ENCODE measurements around the gene DNAJC3. TPM values are rescaled to one million over a fixed set of nuclear protein-coding genes. Genes with fewer than 3 reads are reported as not detected.
A peak's percentile ranks its signal among the peaks of the same experiment; 100 is the strongest.
"Not testable (repeated sequence)": the region's sequence is repeated elsewhere in the genome, so short reads cannot be mapped to it uniquely, and the experiment has no call there.

DNAJC3 gene
- total and polyA plus RNA-seq, 8 donors = 11.6 to 70.3 (median 41.2) TPM

DNA sequence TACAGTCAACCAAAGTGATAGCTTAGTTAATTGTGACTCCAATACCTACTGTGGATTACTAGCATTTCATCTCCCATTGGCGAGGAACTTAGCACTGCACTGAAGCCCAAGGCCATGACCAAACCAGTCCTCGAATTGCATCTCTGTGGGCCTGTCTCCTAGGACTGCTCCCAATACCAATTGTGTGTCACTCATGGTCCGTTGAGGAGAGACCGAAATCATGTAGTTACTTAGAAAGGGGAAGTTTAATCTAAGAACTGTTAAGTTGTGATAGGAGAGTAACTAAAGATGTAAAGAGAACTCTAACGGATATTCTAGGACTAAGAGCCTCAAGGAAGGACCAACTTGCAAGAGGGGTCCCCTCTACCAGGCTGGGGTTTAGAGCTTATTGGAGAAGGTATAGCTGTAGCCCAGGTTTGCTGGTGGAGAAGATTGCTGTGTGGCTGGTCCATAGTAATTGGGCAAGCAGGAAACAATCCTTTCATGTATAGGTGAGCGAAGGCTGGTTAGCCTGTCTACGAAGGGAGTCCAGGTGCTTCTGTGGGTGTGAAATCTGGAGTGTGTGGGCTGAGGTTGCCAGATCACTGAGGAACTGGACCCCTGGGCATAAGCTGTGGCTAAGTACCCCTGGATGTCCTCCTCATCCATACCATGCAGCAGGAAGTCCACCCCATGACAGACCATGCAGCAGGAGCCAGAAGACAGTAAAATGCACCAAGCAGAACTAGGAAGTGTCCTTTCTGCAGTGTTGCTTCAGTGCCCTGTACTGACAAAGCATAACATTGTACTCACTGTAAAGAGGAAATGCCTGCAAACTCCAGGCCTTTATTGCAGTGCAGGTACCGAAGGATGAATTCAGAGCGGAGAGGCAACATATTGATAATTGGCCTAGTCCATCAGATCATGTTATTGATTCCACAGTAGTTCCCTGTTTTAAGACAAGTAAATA, 30.8 kb downstream of the DNAJC3 start:
- no peak for DNase-seq
- Histone ChIP-seq H3K4me1 (peaks cover 6 to 17% (median 8%) of the 10 kb centered on the region in 3 donors), H3K27me3 (no peaks in the 10 kb centered on the region), H3K9me3 (no peaks in the 10 kb centered on the region), H3K27ac (no peak overlapping the region), H3K4me3 (no peak overlapping the region), H3K36me3 (peaks cover 0 to 3% (median 0%) of the 10 kb centered on the region in 3 donors)
- intact Hi-C loops (cut with DNase I) = no loop called here
- ATAC-seq = peak in 2 of 4 donors; percentile 34 to 51
- TF ChIP-seq, protein P1, sequence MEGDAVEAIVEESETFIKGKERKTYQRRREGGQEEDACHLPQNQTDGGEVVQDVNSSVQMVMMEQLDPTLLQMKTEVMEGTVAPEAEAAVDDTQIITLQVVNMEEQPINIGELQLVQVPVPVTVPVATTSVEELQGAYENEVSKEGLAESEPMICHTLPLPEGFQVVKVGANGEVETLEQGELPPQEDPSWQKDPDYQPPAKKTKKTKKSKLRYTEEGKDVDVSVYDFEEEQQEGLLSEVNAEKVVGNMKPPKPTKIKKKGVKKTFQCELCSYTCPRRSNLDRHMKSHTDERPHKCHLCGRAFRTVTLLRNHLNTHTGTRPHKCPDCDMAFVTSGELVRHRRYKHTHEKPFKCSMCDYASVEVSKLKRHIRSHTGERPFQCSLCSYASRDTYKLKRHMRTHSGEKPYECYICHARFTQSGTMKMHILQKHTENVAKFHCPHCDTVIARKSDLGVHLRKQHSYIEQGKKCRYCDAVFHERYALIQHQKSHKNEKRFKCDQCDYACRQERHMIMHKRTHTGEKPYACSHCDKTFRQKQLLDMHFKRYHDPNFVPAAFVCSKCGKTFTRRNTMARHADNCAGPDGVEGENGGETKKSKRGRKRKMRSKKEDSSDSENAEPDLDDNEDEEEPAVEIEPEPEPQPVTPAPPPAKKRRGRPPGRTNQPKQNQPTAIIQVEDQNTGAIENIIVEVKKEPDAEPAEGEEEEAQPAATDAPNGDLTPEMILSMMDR (IDR thresholded peaks at IDR 0.05) = no peak
- 82 to 87% methylated on average over 9 of the region's 9 CpGs for WGBS, 2 donors
- no peak for FAIRE-seq

- DNase-seq (no peak), FAIRE-seq (no peak), ATAC-seq (no peak)
- peaks cover 0 to 9% (median 0%) of the 10 kb centered on the region in 3 donors for H3K36me3 ChIP-seq
- no peak overlapping the region for H3K4me3 ChIP-seq
- no peaks in the 10 kb centered on the region for H3K9me3 ChIP-seq
- H3K4me1 ChIP-seq = peaks cover 6 to 11% (median 6%) of the 10 kb centered on the region in 3 donors
- H3K27ac ChIP-seq = no peak overlapping the region
- intact Hi-C loops (cut with DNase I) = no loop called here
- H3K27me3 ChIP-seq = no peaks in the 10 kb centered on the region
- TF ChIP-seq, protein P1 (IDR thresholded peaks at IDR 0.05) = no peak
- 67 to 77% methylated on average over 5 of the region's 5 CpGs for WGBS, 2 donors
Observed at GRCh38 chr13:95708391-95708774, 31.4 kb downstream of the DNAJC3 start.

- 74 to 79% methylated on average over 4 of the region's 4 CpGs for WGBS, 2 donors
Observed at GRCh38 chr13:95708811-95709500, 32.0 kb downstream of the DNAJC3 start.

GRCh38 chr13:95710313-95710712, 33.4 kb downstream of the DNAJC3 start:
- Histone ChIP-seq H3K4me1 (peaks cover 0 to 6% (median 0%) of the 10 kb centered on the region in 3 donors), H3K4me3 (no peak overlapping the region), H3K36me3 (peaks cover 0 to 10% (median 0%) of the 10 kb centered on the region in 3 donors), H3K27me3 (no peaks in the 10 kb centered on the region), H3K27ac (no peak overlapping the region), H3K9me3 (no peaks in the 10 kb centered on the region)
- intact Hi-C loops (cut with DNase I) = no loop called here
- TF ChIP-seq, protein P1 (IDR thresholded peaks at IDR 0.05) = no peak
- FAIRE-seq = no peak
- WGBS, 2 donors = 88 to 92% methylated on average over 2 of the region's 2 CpGs
- peak in 1 of 4 donors; percentile 13 for ATAC-seq
- DNase-seq = no peak

More at GRCh38 chr13:95708811-95709500, 32.0 kb downstream of the DNAJC3 start:
- Histone ChIP-seq H3K27me3 (no peaks in the 10 kb centered on the region), H3K36me3 (peaks cover 0 to 10% (median 0%) of the 10 kb centered on the region in 3 donors), H3K27ac (no peak overlapping the region), H3K4me3 (no peak overlapping the region), H3K9me3 (no peaks in the 10 kb centered on the region), H3K4me1 (peaks cover under 1 to 6% (median 5%) of the 10 kb centered on the region in 3 donors)
- FAIRE-seq (no peak), DNase-seq (no peak), ATAC-seq (no peak)
- intact Hi-C loops (cut with DNase I) = no loop called here
- TF ChIP-seq, protein P1 (IDR thresholded peaks at IDR 0.05) = no peak

- ATAC-seq; H3K27ac ChIP-seq; intact Hi-C loops (cut with DNase I); H3K9me3 ChIP-seq; FAIRE-seq; H3K27me3 ChIP-seq; H3K4me3 ChIP-seq; H3K4me1 ChIP-seq; H3K36me3 ChIP-seq; DNase-seq: not testable (repeated sequence)
- 84 to 96% methylated on average over 4 of the region's 4 CpGs for WGBS, 2 donors
Observed at GRCh38 chr13:95712846-95713245, 35.9 kb downstream of the DNAJC3 start.
